Esophagus muscularis mucosa (tissue), 4 donors: ENCODE measurements around the gene SNAP91. TPM values are rescaled to one million over a fixed set of nuclear protein-coding genes. Genes with fewer than 3 reads are reported as not detected.

ENCODE experiments used
- DNase-seq: peaks from one replicate; pipeline ENCODE4 v3.0.0-alpha.2; 2017; ENCODE audit errors: extremely low spot score
- H3K27ac ChIP-seq, 4 donors: fragments of 200-600 bp; sonication (generic); replicated peaks in 1 of 4; 1 replicate in 3 of 4; 2 replicates in 1 of 4; pipeline ENCODE4 v1.5.1; 2016 to 2019; ENCODE audit warnings: mild to moderate bottlenecking in 1 of 4
- H3K27me3 ChIP-seq, 4 donors: fragments of 200-600 bp; sonication (generic); one replicate each; pipeline versions ENCODE4 v1.5.1 to v1.6.0; 2016 to 2019
- H3K36me3 ChIP-seq, 4 donors: fragments of 200-600 bp; sonication (generic); one replicate each; pipeline ENCODE4 v1.5.1; 2016 to 2019
- H3K4me1 ChIP-seq, 4 donors: fragments of 200-600 bp; sonication (generic); one replicate each; pipeline ENCODE4 v1.5.1; 2016 to 2019
- H3K4me3 ChIP-seq, 4 donors: fragments of 200-600 bp; sonication (generic); 1 replicate in 2 of 4; 2 replicates in 2 of 4; pipeline ENCODE4 v1.5.1; 2016 to 2019; ENCODE audit warnings: mild to moderate bottlenecking in 4 of 4, moderate library complexity in 1 of 4
- H3K9me3 ChIP-seq, 4 donors: fragments of 200-600 bp; sonication (generic); 1 replicate in 3 of 4; 2 replicates in 1 of 4; pipeline ENCODE4 v1.5.1; 2016 to 2019
- CTCF ChIP-seq, 3 experiments: fragments of 200-600 bp in 2 of 3; fragments of 450-650 bp in 1 of 3; sonication (generic) in 2 of 3; IDR thresholded peaks; one replicate each; pipeline ENCODE4 v1.5.1; 2017 to 2019; ENCODE audit warnings: antibody characterized with exemption in 3 of 3, mild to moderate bottlenecking in 2 of 3, moderate library complexity in 1 of 3
- EP300 ChIP-seq: sonication (generic); formaldehyde crosslinking; IDR thresholded peaks from one replicate; pipeline ENCODE4 v1.6.1; 2017; ENCODE audit warnings: antibody characterized with exemption
- POLR2A ChIP-seq: fragments of 450-650 bp; IDR thresholded peaks from one replicate; pipeline ENCODE4 v1.6.1; 2017; ENCODE audit warnings: antibody characterized with exemption, moderate library complexity, mild to moderate bottlenecking, low read depth
- POLR2AphosphoS5 ChIP-seq, 2 donors: sonication (generic); formaldehyde crosslinking; IDR thresholded peaks; one replicate each; pipeline ENCODE4 v1.6.1; 2017; ENCODE audit warnings: antibody characterized with exemption in 2 of 2
- whole genome bisulfite sequencing: methylation state at CpG from one replicate; pipeline ENCODE4 v1.1.5; 2018; 5-methylcytosine and 5-hydroxymethylcytosine counted together
- intact Hi-C: fragments of 100-400 bp; cut with DNase I; formaldehyde crosslinking; loops from one replicate; pipeline ENCODE4 v1.15.1; 2023
- total RNA-seq, 4 donors: library from RNA; depleted of rRNA; stranded (reverse); fragments of >200 nt; gene quantifications; one replicate each; pipeline versions ENCODE4 v1.1.0 to v1.2.1, GENCODE V29; 2016

SNAP91 gene
- total RNA-seq, 4 donors from 2014 or later = 1.2 to 7.1 (median 3.9) TPM

- Histone ChIP-seq H3K27ac (no peak overlapping the region), H3K4me3 (no peak overlapping the region), H3K4me1 (no peaks in the 10 kb centered on the region), H3K9me3 (peaks cover 0 to 4% (median 0%) of the 10 kb centered on the region in 4 donors), H3K36me3 (no peaks in the 10 kb centered on the region), H3K27me3 (no peaks in the 10 kb centered on the region)
- intact Hi-C loops = no loop called here
- WGBS = 52% methylated on average over 5 of the region's 5 CpGs
- no peak for DNase-seq
- peak in 2 of 3 experiments; percentile 37 to 51 for TF ChIP-seq CTCF (IDR thresholded peaks at IDR 0.05)
- TF ChIP-seq POLR2A = no peak
Observed at GRCh38 chr6:83536034-83536646, 172.8 kb downstream of the SNAP91 start.

- Histone ChIP-seq H3K36me3 (no peaks in the 10 kb centered on the region), H3K4me3 (no peak overlapping the region), H3K27ac (no peak overlapping the region), H3K27me3 (no peaks in the 10 kb centered on the region), H3K9me3 (no peaks in the 10 kb centered on the region), H3K4me1 (no peaks in the 10 kb centered on the region)
- no peak for DNase-seq
- intact Hi-C loops = no loop called here
- TF ChIP-seq CTCF (IDR thresholded peaks at IDR 0.05) = peak in 1 of 3 experiments; percentile 2
- no peak for TF ChIP-seq POLR2A
- 85% methylated on average over 4 of the region's 4 CpGs for WGBS
Observed at GRCh38 chr6:83518816-83519480, 190.0 kb downstream of the SNAP91 start.

- Histone ChIP-seq H3K9me3 (no peaks in the 10 kb centered on the region), H3K4me3 (no peak overlapping the region), H3K27me3 (no peaks in the 10 kb centered on the region), H3K4me1 (peaks cover 0 to 9% (median 6%) of the 10 kb centered on the region in 4 donors), H3K36me3 (no peaks in the 10 kb centered on the region), H3K27ac (no peak overlapping the region)
- intact Hi-C loops = no loop called here
- DNase-seq = no peak
- 83% methylated on average over 1 of the region's 1 CpG for WGBS
- TF ChIP-seq EP300 (no peak), POLR2AphosphoS5 (IDR thresholded peaks at IDR 0.05) (no peak), CTCF (IDR thresholded peaks at IDR 0.05) (no peak), POLR2A (no peak)
Observed at GRCh38 chr6:83517500-83517899, 191.4 kb downstream of the SNAP91 start.

- no peaks in the 10 kb centered on the region for H3K9me3 ChIP-seq
- H3K36me3 ChIP-seq = no peaks in the 10 kb centered on the region
- TF ChIP-seq CTCF (IDR thresholded peaks at IDR 0.05) (peak; percentile 77 to 82 (median 81)), POLR2AphosphoS5 (IDR thresholded peaks at IDR 0.05) (no peak), POLR2A (no peak), EP300 (no peak)
- no peak overlapping the region for H3K4me3 ChIP-seq
- intact Hi-C loops = loop anchor here (5.0 kb wide), 1 partner anchor 448 kb away; the partner anchor contains the start of genes DOP1A and UBE3D
- DNase-seq = no peak
- peaks cover 0 to 20% (median 17%) of the 10 kb centered on the region in 4 donors for H3K4me1 ChIP-seq
- WGBS = 16% methylated on average over 4 of the region's 4 CpGs
- no peak overlapping the region for H3K27ac ChIP-seq
- no peaks in the 10 kb centered on the region for H3K27me3 ChIP-seq
Observed at GRCh38 chr6:83514866-83515466, 193.9 kb downstream of the SNAP91 start.
